K562 (cell line): Measurements from ENCODE around the gene PI4KA. TPM values are rescaled to one million over a fixed set of nuclear protein-coding genes. Genes with fewer than 3 reads are reported as not detected.

Experiments used
- L3MBTL2 ChIP-seq: fragments of 450-650 bp; IDR thresholded peaks from 2 replicates; pipeline ENCODE4 v1.6.1; 2016; ENCODE audit warnings: mild to moderate bottlenecking, moderate library complexity
- MCM3 ChIP-seq: fragments of 450-650 bp; IDR thresholded peaks from 2 replicates; pipeline ENCODE4 v1.6.1; 2016
- ZNF318 ChIP-seq, 2 experiments: fragments of 450-650 bp; IDR thresholded peaks; 2 replicates each; pipeline ENCODE4 v1.6.1; 2016; ENCODE audit warnings: mild to moderate bottlenecking in 2 of 2, borderline replicate concordance in 1 of 2, low read depth in 1 of 2, moderate library complexity in 1 of 2
- polyA plus RNA-seq, 8 experiments: library from polyadenylated mRNA; depleted of rRNA in 4 of 8; stranded (reverse) in 5 of 8; unstranded in 3 of 8; fragments of >200 nt; fragmentation: Nextera tagmentation in 2 of 8; fragmentation: Illumina TruSeq in 1 of 8; extraction: Ambion mirVana in 2 of 8; extraction: Trizol in 1 of 8; gene quantifications; 2 replicates each; pipeline versions ENCODE4 v1.2.1 to v1.2.3, GENCODE V29; 2011 to 2014; ENCODE audit warnings: inconsistent platforms in 1 of 8, missing spikeins in 1 of 8
- total RNA-seq, 7 experiments: library from RNA; depleted of rRNA in 6 of 7; stranded (reverse); fragments of >200 nt in 6 of 7; fragmentation: Illumina TruSeq in 2 of 7; extraction: Trizol in 2 of 7; gene quantifications; 2 replicates each; pipeline versions ENCODE4 v1.2.1 to v1.2.3, GENCODE V29; 2011 to 2021; ENCODE audit warnings: low replicate concordance in 1 of 7
- TF ChIP-seq, protein P1 (sequence below): fragments of 450-650 bp; IDR thresholded peaks from 2 replicates; pipeline ENCODE4 v1.7.0; 2016; ENCODE audit warnings: borderline replicate concordance

Gene PI4KA
- total and polyA plus RNA-seq, 9 of the 15 experiments (the other 6 are each of a cell fraction or from before 2014, with no cell fraction given): 7.3 to 187 (median 84.7) TPM

DNA sequence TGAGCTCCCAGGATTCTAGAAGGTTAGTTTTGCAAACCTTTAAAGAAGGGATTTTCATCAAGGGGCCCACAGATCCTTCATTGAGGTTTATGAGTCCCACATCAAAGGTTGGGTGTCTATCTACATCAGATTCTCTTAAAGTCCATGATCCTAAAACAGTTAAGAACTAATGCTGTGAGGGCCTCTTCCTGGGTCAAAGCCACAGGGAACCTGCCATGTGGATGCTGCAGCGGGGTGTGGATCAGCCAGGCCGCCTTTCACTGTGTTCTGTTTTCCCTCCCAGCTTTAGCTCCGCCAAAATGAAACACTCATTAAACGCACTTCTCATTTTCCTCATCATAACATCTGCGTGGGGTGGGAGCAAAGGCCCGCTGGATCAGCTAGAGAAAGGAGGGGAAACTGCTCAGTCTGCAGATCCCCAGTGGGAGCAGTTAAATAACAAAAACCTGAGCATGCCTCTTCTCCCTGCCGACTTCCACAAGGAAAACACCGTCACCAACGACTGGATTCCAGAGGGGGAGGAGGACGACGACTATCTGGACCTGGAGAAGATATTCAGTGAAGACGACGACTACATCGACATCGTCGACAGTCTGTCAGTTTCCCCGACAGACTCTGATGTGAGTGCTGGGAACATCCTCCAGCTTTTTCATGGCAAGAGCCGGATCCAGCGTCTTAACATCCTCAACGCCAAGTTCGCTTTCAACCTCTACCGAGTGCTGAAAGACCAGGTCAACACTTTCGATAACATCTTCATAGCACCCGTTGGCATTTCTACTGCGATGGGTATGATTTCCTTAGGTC lies 79.4 kb downstream of the PI4KA start (continued):
- TF ChIP-seq ZNF318 (IDR thresholded peaks at IDR 0.05; ENCODE audit: borderline replicate concordance in 1 of 2, low read depth in 1 of 2): no peak
- TF ChIP-seq, protein P1, sequence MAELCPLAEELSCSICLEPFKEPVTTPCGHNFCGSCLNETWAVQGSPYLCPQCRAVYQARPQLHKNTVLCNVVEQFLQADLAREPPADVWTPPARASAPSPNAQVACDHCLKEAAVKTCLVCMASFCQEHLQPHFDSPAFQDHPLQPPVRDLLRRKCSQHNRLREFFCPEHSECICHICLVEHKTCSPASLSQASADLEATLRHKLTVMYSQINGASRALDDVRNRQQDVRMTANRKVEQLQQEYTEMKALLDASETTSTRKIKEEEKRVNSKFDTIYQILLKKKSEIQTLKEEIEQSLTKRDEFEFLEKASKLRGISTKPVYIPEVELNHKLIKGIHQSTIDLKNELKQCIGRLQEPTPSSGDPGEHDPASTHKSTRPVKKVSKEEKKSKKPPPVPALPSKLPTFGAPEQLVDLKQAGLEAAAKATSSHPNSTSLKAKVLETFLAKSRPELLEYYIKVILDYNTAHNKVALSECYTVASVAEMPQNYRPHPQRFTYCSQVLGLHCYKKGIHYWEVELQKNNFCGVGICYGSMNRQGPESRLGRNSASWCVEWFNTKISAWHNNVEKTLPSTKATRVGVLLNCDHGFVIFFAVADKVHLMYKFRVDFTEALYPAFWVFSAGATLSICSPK: no peak
- TF ChIP-seq L3MBTL2: no peak
- TF ChIP-seq MCM3: no peak
